GM18520 (cell line): ENCODE data around the gene TMEM187.
A peak's percentile ranks its signal among the peaks of the same experiment; 100 is the strongest.

ENCODE experiments used
- ATAC-seq: cut with Tn5 transposase; IDR thresholded peaks from one replicate; pipeline ENCODE4 v1.9.1; 2021; ENCODE audit not compliant: unreplicated experiment

TMEM187 gene, protein sequence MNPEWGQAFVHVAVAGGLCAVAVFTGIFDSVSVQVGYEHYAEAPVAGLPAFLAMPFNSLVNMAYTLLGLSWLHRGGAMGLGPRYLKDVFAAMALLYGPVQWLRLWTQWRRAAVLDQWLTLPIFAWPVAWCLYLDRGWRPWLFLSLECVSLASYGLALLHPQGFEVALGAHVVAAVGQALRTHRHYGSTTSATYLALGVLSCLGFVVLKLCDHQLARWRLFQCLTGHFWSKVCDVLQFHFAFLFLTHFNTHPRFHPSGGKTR

DNA sequence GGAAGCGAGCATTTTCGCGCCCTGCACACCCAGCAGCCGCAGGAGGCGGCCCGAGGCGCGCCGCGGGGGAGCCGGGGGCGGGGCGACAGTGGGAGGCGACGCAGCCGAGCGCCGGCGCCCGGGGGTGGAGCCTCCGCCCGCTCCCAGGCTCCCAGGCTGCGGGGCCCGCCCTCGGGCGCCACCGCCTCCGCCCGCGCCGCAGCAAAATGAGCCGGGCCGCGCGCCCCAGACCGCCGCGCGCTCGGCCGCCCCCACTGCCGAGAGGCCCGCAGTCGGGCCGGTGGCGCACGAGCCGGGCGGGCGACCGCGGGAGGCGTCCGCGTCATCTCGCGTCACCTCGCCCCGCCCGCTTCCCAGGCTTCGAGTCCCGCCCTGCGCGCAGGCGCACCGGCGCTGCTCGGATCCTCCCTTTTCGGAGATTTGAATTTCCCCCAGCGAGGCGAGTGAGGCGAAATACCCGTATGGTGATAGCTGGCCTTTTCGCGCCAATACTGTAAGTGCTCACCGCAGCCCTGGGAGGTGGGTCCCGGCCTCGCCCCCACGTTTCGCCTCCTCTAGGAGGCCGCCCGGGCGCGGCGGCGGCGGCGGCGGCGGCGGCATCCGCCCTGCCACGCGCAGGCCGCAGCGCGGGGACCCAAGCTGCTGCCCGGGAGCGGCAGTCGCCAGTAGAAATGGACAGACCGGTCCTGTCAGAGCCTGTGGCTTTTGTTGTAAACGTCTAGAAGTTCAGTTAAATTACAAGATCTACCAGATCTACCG is at the start of gene TMEM187:
TMEM187 (plus strand) TSS at position 387 of the 759 bp plus-strand sequence. CDS start 9,309 bp downstream, outside the sequence.
- peak; percentile 39 for ATAC-seq

DNA sequence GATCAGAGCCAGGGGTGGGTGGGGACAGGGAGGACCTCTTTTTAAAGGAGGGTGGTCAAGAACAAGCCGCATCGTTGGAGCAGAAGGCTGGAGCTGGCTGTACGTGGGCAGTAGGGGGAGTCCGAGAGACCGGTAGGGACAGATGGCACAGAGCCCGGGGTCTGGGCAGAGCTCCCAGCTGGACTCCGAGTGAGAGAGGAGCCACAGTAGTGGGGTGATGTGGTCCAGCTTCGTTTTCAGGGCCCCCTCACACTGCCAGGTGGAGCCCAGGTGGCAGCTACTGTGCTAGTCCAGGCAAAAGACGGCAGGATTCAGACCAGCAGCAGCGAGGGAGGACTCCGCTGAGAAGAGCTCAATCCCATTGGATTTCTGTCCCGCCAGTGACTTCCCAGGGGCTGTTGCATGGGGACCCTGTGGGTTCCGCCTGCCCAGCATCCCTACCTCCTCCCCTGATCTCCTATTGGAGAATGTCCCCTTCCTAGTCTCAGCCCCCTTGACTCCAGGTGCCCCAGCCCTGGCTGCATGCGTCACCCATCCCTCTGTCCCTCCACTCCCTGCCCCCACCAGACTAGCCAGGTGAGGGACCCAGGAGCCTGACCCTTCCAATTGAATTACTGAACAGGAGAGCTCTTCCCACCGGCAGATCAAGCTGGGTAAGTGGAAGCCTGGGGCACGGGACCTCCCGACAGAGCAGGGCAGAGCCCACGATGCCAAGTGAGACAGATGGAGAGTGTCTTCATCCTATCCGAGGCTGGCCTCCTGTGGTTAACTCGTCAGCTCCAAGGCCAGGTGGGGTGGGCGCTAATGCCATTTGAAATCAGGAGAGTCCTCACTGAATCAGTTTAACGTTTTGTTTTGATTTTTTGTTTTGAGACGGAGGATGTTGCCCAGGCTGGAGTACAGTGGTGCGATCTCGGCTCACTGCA is 49.4 kb upstream of the TMEM187 start:
- ATAC-seq = no peak

DNA sequence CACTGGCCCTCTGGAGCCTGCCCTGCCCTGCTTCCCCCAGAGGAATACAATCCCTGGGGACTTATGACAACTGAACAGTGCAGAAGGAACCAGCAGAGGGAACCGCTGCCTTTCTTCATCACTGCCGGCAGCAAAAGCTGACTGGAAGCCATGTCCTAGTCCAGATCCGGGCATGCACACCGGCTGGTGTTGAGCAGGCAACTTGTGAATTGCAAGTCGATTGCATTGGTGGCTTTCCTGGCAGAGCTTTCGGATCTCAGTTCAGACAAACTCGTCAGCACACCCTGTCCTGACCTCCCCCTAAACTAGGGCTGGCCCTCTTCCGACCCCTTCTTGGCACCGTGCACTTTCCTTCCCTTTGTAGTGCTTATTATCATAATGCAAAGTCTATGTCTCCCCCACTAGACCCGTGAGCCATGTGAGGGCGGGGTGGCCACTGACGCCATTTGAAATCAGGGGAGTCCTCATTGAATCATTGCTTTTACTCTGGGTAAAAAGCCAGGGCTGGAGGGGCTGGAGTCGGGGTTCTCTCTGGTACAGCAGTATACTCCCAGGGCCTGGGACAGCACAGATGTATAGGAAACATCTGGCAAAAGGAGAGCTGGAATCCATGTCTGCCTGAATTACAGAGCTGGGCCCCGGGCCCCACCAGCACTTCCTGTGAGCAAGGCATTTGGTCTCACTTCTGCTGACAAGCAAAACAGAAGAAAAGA is 48.2 kb upstream of the TMEM187 start:
- no peak for ATAC-seq

DNA sequence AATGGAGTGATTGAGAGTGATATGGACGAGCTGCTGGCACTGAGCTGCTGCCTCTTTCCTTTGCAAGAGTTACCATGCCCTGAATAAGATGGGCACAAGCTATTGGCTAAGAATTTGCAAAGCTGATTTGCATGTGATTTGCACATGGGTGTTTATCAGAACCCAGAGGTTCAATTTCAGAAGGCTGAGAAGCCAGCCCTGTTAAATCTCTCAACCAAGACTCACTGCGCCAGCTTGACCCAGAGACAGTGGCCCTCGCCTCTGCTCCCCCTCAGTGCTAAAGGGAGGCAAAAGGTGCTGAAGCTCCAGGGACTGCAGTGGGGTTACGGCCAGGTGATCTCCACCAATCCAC is 47.2 kb upstream of the TMEM187 start:
- no peak for ATAC-seq

DNA sequence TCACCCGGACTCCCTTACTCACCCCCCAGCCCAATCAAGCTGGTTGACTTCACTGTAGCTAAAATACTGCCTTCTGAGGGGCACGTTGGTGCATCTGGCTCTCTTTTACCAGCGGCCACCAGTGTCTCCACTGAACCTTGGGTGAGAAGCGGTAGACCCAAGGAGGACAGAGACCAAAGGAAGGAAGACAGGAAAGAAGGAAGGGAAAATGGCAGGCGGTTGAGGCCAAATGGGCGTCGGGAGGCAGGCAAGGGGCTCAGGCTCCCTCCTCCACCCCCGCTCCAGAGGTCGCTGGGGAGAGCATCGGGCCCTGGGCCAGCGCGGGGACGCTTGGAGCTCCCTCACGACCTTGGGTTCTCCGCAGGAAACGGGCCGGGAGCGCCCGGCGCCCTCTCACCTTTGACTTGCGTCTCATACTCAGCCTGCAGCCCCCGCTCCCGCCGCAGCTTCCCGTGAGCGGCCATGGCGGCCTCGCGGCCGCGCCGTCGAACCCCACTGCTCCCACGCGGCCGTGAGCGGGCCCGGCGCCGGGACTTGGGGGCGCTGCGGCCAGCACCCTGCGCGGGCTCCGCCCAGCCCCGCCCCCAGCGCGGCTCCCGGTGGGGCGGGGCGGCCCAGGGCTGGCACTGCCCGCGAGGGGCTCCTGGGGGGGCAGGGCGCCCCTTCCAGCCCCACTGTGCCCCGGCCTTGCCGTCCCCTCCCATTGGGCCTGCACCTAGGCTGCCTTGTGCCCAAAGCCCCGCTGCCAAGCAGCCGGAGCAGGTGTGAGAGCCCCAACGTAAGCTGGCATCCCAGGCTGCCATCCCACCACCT is 46.6 kb upstream of the TMEM187 start, which contains the start of gene ARHGAP4:
ARHGAP4 (minus strand) TSS at position 526 of the 813 bp plus-strand sequence; CDS start at position 464, 62 bp downstream.
- no peak for ATAC-seq

DNA sequence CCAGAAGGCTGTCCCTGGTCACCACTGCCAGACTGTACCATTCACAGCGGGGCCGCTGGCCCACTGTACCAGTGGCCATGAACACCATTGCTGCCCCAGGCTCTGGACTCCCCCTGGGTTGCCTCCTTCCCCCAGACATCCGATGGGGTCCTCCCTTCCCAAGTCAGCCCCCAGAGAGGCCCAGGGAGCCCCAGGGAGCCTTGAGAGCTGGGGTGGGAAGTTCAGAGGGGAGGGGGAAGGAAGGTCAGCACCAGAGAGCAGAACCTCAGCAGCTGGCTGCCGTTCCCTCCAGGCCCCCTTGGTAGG is 46.0 kb upstream of the TMEM187 start:
- ATAC-seq = no peak

DNA sequence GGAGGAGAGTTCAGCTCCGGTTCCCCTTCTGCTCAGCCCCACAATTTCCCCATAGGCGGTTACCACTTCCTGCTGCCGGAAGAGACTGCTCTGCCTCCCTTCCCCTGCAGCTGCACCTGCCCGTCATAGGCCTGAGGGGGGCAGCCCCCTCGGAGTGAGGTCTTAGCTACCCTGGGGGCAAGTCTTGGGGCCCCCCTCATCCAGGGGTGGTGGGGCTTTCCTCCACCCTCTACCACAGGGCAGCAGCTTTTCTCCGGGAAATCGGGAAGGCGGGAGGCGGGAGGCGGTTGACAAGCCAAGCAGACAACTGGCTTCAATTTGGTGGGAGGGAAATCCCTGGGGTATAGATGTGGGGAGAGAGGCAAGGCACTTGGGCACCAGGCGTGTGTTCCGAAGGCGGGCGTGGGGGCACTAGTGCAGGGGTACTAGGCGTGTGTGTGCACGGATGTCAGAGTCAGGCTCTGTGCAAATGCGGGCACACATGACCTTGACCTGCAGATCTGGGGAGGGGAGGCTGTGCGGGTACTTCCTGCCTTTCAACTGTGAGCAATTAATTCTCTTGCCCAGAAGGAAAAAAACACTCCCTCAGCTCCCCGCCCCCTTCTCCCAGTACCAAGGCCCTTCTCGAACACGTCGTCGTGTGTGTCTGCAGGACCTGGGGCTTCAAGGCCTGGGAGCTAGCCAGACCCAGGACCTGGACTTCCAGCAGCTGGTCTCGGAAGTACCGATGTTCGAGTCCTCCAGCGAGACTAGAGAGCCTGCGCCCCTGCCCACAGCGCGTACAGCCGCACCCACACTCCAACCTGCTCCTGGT is 45.5 kb upstream of the TMEM187 start:
- ATAC-seq = no peak

DNA sequence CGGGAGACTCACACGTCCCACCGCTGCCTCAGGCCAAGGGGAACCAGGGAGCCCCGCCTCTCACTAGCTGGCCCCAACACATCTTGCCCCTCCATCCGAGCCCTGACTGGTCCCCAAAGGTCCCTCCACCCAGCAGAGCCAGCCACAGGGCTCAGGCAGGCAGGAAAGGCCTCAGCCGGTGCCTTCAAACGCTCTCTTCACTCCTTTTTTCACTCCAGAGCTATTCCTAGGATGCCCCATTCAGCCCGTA is 45.0 kb upstream of the TMEM187 start:
- ATAC-seq = no peak

DNA sequence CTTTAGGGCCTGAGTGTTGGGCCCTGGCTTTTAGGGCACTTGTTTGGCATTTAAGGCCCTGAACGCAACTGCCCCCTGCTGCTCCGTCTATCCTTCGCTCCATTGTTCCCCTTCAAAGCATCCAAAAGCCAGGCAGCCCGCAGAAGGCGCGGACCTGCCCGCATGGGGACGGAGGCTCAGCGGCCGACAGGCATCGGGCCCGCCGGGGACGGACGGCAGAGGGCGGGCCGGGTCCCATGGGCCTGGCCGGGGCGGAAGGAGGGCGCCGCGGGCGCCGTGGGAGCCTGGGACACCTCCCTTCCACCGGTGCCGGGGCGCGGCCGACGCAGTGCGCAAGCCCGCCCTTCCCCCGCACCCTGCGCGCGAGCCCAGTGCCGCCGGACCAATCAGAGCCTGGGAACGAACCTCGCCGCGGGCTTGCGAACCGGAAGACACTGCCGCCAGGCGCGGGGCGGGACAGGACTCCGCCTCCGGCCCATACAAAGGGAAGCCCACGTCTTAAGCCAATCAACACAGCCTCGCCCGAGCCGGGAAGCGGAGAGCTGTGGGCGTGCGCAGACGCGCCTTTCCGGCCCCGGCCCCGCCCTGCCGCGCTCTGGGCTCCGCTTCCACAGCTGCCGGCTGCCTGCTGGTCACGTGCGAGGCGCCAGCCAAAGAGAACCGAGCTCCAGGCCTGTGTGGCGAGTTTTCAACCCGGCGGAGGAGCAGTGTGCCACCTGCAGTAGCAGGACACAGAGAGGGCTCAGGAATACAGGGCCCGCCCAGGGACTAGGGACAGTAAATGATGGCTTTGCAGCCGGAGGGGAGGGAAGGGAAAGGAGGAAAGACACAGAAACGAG is 44.4 kb upstream of the TMEM187 start:
- ATAC-seq = peak; percentile 76

DNA sequence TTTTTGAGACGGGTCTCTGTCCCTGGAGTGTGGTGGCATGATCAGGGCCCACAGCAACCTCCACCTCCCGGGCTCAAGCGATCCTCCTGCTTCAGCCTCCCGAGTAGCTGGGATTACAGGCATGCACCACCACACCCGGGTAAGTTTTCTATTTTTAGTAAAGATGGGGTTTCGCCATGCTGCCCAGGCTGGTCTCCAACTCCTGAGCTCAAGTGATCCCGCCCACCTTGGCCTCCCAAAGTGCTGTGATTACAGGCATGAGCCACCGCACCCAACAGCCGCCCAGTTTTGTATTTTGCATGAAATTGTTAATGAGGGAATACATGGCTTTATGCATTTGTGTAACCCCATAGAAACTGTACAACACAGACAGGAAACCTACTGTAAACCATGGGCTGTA is 43.7 kb upstream of the TMEM187 start:
- no peak for ATAC-seq

DNA sequence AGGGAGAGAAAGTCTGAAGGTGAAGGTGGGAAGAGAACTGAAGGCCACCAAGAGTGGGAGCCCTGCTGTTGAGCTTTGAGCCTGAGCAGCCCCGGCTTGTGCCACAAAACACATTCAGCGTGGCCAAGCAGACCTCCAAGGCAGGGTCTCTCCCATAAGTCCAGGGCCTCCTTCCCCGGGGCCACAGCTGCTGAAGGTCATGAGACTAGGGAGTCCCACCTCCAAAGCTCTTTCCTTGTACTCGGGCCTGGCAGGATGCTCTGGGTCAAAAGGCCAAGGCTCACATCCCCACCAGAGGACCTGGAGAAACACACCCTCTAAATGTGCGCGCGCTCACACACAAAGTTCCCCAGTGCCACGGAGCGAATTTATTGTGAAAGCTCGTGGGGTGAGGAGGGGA is 43.0 kb upstream of the TMEM187 start:
- no peak for ATAC-seq

DNA sequence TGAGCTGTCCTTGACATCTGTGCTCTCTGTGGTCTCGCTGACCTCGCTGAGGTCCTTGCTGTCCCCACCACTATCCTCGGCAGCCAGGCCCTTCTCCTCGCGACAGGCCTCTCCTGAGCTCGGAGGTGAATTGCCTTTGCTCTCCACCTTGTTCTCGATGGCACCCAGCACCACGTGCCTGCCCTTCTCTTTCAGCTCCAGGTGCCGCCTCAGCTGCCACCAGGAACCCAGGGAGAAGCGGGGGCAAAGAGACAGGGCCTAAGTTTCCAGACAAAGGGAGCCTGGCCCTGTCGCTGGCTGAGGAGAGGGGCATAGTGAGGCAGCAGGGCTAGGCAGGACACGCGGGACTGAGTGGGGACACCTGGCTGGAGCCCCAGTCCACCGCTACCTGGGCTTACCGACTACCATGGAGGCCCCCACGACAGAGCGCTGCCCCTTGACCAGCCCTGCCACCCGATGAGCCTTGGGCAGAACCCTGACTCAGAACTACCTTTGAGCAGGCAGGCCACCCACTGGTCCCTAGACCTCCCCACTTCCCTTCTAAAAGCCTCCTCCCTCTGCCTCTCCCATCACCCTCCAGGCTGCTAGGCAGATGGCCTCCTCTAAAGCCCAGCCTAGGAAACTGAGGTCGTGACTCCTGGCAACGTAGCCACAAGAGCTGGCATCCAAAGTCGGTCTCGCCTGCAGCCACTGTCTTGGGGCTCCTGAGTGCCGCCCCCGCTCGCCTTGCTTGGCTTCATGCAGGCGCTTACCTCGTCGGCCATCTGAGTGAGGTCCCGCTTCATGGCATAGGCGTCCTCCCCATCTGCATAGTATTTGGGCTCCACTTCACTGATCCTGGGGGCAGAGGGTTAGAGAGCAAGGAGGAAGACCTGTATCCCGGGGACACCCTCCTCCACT is 42.3 kb upstream of the TMEM187 start:
- ATAC-seq = no peak

DNA sequence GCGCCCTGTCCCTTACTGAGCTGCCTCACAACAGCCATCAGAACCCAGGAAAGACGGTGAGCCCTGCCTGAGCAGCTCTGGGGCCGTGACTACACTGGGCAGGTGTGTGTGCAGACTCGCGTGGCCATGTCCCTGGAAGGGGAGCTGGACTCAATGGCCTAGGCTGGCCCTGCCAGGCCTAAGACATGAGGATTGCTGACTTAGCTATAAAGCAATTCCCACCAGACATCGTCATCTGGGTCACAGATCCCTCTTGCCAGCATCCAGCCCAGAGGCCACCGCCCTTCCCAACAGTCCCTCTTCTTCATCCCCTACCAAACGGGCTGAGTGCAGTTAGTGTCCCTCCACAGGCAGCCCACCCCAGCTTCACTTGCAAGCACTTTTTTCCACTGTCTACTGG is 41.4 kb upstream of the TMEM187 start:
- no peak for ATAC-seq

DNA sequence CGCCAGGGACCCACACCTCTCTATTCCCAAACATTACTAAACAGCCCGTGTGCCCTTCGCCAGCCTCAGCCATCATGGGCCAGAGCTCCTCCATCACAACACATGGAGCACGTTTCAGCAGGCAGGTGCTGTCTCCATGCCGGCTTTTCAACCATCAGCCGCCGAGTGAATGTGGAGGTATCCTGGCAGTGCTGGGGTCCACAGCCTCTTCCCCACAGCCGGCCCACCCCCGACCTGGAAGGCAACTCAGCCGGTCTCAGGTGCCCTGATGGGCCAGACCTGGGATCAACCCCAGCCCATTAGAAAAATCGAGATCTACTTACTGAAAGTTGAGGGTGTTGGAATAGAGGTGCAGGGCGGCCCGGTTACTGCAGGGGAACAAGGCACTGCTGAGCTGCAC is 40.8 kb upstream of the TMEM187 start:
- ATAC-seq = no peak

DNA sequence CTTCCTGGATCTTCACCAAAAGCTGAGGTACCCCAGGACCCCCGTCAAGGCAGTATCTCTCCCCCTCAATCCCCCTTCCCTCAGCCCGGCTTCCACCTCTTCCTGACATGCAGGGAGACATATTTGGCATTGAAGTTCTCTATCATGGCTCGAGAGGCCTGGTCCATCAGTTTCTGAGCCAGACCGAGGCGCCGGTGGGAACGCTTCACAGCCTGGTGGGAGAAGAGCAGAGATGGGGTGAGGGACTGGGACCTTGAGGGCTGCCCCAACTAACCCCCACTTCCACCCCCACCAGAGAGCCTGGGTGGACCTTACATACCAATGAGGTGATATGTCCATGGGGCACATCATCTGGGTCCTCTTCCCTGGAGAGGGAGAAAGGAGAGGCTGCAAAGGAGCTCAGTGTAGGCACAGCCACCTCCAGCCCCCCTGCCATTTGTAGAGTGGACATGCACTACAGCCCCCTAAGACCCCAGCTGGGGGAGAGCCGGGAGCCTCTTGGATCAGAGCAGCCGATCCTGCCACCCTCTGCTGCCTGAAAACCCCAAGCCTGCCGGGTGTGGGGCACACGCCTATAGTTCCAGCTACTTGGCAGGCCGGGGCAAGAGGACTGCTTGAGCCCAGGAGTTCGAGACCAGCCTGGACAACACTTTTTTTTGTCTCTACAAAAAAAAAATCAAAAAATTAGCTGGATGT is 40.2 kb upstream of the TMEM187 start:
- no peak for ATAC-seq

DNA sequence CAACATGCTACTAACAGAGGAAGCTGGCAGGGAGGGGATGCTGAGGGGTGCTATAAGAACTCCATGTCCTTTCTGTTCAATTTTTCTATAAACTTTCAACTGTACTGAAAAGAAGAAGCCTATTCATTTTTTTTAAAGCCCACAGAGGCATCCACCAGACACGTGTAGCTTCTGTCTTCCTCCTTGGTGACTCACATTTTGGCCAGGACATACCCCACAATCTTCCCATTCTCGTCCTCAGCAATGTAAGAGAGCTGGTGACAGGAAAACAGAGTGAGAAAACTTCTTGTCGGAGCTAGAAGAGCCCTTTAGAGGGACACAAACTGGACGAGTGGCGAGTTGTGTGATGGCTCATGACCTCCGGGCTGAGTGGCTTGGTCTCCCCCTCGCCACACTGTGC is 38.8 kb upstream of the TMEM187 start:
- no peak for ATAC-seq

DNA sequence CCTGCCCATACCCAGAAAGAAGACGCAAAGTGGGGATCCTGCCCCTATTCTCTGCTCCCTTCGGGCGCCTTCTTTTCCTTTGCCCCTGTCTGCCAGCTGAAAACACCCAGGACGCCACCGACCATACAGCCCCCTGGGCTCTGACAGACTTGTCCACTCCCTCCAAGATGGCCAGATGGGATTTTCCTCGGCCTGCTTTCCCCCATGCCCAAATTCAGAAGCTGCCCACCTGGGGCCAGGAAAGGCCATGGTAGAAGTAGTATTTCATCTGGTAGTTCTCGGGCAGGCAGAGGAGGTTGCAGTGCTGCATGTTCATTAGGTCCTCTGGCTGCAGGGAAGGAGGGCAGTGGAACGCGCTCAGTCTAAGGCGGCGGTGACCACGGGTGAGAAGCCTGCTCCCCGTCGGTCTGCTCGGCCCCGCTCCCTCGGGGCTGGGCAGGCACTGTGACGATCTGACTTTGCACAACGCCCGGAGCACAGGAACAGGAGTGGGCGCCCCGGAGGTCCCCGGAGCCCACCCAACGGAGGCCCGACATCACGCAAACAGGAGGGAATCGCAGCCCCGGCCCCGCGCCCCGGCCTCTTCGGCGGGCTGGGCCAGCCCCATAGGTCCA is 38.3 kb upstream of the TMEM187 start:
- ATAC-seq = no peak
